ENCODE measurements around the gene SESTD1.

Gene SESTD1

DNA sequence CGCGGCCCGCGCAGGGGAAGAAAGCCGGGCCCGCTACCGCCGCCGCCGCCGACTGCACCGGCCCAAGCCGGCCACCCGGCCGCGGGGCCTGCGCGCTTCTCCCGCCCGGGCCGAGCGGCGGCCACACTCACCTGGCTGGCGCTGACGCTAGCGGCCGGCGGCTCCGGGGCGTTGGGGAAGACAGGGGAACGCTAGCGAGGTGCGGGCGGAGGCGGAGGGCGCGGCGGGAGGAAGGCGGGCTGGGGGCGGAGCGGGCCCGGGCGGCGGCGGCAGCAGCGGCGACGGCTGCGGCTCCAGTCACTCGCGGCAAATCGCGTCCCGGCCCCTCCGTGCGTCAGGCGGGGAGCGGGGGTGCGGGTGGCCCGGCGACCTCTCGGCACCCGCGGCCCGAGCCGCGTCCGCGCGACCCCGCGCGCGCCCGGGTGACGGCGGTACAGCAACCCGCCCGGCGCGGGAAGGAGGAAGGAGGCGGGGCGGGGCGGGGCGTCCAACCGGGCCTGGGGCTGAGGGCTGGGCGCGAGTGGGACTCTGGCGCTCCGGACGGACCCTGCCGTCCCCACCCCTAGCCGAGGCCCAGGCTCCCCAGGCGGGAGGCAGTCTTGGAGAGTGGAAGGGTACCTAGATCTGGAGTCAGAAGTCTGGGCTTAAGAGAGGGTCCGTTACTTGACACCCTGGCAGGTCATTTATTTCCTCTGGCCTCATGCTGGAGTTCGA is at the start of gene SESTD1:
TSS of gene SESTD1 (minus strand) at position 465 of the 714 bp plus-strand sequence. CDS start 72,991 bp downstream, outside the sequence.
- no peak for DNase-seq

DNA sequence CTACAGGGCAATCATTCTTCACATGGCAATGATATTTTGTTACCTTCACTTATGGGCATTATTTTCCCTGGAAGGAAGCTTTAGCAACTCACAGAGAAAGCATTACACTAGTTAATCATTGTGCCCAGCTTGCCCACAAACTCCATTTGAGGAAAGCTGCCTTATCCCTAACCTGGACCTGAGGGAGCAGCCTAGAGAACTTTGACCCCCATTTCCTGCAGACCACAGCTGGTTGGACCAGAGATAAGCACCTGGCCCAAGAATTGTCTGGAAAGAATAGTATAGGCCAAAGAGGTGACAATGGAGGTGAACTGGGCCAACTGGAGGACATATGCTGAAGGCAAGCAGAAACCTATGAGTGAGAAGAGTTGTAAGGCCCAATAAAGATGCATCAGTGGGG is 48.4 kb upstream of the SESTD1 start:
- DNase-seq, result no peak

DNA sequence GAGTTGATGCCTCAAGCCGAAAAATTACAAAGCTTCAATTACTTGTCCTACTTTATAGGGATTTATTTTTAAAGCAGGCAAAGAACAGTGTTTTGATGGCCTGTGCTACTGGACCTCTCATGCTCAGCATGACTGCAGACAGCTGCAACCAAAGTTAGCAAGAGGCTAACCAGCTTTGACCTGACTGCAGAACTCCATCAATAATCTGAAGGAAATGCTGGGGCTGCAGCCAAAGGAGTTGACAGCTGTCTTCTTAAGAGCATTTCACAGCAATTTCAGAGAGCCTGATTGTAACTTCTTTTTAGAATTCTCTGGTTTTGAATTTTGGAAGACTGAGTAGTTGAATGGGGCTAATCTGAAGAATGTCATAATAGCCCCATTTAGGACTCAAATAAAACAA is 46.5 kb upstream of the SESTD1 start:
- DNase-seq, result no peak

GRCh38 chr2:179307616-179308371 is 43.2 kb upstream of the SESTD1 start:
- no peak for DNase-seq

GRCh38 chr2:179305125-179305524 is 40.5 kb upstream of the SESTD1 start:
- no peak for DNase-seq

- DNase-seq, result no peak
Observed at GRCh38 chr2:179304424-179304823, 39.8 kb upstream of the SESTD1 start.

DNA sequence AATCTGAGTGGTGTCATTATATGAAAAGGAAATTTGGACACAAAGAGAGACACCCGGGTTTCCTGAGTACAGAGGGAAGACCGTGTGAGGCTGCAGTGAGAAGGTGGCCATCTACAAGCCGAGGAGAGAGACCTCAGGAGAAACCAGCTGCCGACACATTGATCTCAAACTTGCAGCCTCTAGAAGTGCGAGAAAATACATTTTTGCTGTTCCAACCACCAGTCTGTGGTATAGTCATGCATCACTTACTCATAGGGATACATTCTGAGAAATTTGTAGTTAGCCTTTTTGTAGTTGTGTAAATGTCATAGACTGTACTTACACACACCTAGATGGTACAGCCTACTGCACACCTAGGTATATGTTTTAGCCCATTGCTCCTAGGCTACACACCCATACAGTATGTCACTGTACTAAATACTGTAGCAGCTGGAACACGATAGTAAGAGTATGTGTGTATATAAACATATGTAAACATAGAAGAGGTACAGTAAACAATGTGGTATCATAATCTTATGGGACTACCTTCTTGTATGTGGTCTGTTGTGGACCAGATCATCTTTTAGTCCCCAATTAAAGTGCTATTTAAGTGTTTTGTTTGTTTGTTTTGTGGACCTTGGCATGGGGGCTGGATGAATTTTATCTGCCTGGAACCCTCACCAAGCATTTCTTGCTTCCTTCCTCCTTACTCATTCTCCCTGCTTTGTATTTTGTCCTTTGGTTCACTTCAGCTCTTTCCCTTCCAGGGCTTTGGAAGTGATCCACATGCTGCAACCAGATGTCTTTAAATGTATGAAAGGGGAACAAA is 38.3 kb upstream of the SESTD1 start:
- DNase-seq, result no peak

- no peak for DNase-seq
Observed at GRCh38 chr2:179302149-179302548, 37.5 kb upstream of the SESTD1 start.

GRCh38 chr2:179298666-179299065 is 34.0 kb upstream of the SESTD1 start:
- DNase-seq, result no peak

DNA sequence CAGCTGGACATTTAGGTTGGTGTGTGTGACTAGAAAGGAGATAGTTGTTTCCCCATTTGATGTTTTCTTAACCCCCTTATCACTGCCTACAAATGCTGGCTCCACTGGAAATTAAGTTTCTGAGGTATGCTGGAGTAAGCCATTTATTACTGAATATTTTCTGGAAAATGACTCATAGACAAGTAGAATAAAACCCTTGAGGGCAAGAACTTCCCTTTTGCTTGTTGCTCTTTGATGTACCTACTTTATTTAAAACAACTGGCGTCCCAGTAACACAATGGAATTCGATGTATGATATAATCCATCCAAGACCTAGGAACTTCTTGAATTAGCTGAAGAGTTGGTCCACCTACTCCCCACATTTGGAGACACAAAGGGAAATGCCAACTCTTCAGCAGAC is 33.3 kb upstream of the SESTD1 start:
- DNase-seq, result no peak

DNA sequence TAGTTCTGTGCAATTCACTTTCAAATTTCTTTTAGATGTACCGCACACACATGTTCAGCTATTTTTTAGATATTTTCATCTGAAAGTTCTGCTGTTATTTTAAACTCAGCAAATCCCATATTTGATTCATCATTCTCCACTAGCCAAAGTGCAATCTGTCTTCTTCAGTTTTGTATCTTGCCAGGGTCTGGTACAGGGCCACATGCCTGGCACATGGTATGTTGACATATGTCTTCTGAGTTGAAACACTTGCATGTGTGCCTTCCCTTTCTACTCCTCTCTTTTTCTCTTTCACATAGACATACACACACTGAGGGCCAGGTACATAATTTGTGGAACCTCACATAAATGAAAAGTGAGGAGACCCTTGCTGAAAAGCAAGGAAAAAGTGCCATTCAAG is 25.7 kb upstream of the SESTD1 start:
- DNase-seq, result no peak

GRCh38 chr2:179285060-179285459 is 20.4 kb upstream of the SESTD1 start:
- DNase-seq, result no peak

- DNase-seq, result no peak
Observed at GRCh38 chr2:179277429-179278196, 13.0 kb upstream of the SESTD1 start.

- DNase-seq, result no peak
Observed at GRCh38 chr2:179275253-179276012, 10.8 kb upstream of the SESTD1 start.

DNA sequence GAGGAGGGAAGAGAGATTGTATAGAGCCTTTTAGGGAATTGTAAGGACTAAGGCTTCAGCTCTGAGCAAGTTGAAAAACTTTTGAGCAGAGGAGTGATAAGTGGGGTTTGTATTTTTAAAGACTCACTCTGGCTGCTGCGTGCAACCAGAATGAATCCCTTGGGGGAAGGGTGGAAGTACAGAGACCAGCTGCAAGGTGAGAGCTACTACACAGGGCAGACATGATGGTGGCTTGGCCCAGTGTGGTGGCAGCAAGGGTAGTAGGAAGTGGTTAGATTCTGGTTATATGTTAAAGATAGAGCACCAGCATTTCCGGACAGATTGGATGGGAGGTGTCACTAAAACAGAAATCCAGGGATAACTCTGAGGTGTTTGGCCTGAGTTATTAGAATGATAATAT is 10.1 kb upstream of the SESTD1 start:
- no peak for DNase-seq

DNA sequence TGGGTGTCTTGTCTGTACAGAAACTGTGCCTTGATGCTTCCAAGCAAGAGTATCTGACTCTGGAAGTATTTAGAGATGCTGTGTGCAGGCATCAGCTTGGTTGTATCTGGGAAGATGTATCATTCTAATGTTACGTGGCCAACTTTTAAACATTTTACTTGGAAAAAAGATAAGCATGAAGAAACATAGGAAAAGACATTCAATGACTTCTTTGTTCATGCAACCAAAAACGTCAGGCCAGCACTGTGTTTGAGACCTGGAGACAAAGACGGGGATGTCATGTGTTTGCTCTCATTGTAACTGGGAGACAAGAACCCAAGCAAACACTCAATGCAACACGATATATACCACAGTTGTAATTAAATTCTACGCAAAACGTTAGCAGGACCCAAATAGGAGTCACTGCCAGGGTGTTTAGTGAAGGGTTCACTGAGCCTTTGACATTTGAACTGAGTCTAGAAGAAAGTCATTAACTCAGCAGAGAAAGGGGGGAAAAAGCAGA is 8.9 kb upstream of the SESTD1 start:
- DNase-seq, result no peak

DNA sequence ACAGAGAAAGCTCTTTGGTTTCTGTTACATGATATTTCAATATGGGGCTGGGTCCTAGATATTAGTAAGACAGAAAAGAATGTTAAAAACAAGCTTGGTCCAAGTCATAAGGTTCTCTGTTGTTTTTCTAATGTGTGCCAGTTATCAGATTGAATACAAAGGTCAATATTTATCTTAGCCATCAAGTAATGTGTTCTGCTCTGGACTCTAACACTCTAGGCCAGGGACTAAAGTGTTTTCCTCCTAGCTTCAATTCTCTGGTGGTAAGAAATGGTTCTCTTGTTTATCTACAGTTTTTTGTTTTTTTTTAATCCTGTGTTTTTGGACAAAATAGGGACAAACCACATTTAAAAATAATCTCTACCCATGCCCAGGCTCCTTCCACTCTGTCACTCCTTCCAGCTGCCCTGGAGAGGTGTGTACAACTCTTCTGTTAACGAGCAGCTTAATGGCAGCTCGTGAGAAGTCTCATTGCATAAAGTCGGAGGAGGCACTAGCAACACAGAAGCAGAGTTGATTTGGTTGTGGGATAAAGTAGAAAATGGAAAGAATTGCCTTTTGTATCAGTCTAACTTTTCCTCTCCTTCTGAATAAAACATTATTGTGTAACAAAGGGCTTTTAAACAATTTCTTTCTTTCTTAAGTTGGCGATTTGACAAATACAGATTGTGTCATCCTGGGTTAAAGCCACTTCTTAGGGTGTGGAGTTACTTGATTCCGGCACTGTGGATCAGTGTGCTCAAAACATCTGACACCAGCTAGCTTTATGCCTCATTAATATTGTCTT is 8.0 kb upstream of the SESTD1 start:
- peak; percentile 18 for DNase-seq

DNA sequence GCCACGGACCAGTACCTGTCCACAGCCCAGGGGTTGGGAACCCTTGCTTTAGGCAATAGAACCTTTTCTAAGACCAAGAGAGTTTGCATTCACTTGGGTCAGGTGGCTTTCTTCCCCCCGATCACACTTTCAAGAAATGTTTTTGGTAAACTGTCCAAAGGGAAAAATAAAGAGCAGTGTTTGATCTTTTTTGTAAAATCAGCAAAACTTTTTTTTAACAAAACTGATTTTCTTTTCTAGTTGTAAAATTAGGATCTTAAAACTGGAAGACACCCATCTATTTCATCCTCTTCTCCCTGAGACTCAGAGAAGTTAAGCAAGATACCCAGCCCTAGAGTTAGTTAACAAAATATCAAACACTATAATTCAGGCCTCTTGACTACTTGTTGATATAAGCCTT is 6.1 kb upstream of the SESTD1 start:
- DNase-seq, result no peak

DNA sequence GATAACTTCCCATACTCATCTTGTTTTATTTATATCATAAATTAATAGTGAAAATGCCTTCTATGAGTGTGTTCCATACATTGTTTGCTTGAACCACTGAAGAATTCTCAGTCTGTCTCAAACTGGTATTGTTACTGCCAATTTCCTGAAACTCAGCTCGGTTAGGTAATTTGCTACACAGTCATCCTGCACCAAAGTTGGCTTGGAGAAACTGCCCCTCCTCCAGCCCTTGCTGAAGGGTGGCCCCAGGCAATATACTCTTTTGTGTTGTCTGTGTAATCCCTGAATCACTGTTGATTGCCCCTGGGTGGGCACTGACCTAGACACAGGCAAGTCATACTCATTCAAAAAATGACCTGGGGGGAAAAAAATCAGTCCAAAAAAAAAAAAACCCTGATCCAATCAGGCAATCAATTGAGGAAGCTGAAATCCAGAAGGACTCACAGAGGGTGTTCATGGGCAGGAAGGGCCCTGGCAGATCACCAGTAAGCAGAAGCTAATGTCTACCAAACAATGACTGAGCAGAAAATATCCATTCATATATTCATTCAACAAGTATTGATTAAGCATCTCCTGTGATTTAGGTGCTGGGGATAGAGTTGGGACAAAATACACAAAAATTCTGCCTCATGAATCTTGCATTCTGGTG is 3.8 kb upstream of the SESTD1 start:
- no peak for DNase-seq

GRCh38 chr2:179266271-179266670 is 1.6 kb upstream of the SESTD1 start:
- DNase-seq, result no peak
